ENCODE measurements around the gene MYOCD.

Gene MYOCD

GRCh38 chr17:12641084-12641483 is 24.6 kb upstream of the MYOCD start:
- Histone ChIP-seq H3K27ac (ENCODE audit: low read depth, low read length, poor library complexity, severe bottlenecking) (no peak overlapping the region), H3K4me3 (ENCODE audit: low read depth, low read length, poor library complexity, severe bottlenecking) (no peak overlapping the region), H3K9me2 (ENCODE audit: low read depth, low read length) (no peaks in the 10 kb centered on the region), H3F3A (ENCODE audit: insufficient read depth, low read length) (no peaks in the 10 kb centered on the region), H3K79me2 (ENCODE audit: insufficient read depth, low read length) (no peaks in the 10 kb centered on the region), H3K4me1 (ENCODE audit: insufficient read depth, low read length, severe bottlenecking) (no peaks in the 10 kb centered on the region), H3K36me3 (ENCODE audit: insufficient read depth, low read length) (no peaks in the 10 kb centered on the region), H3K9ac (ENCODE audit: low read length) (no peak overlapping the region), H3K9me3 (ENCODE audit: low read length) (no peaks in the 10 kb centered on the region), H3K4me2 (ENCODE audit: low read length) (no peak overlapping the region), H4K20me1 (ENCODE audit: insufficient read depth, low read length) (no peaks in the 10 kb centered on the region), H2AFZ (ENCODE audit: low read length) (no peak overlapping the region), H3K27me3 (ENCODE audit: insufficient read depth, low read length) (no peaks in the 10 kb centered on the region; the same call in 1 of the 2 replicates)
- TF ChIP-seq EZH2 (IDR thresholded peaks at IDR 0.05; ENCODE audit: borderline replicate concordance, low read length) (no peak), CTCF (IDR thresholded peaks at IDR 0.05; ENCODE audit: low read length) (no peak)

- no peaks in the 10 kb centered on the region for H3K9me2 ChIP-seq (ENCODE audit: low read depth, low read length)
- H2AFZ ChIP-seq (ENCODE audit: low read length) = no peak overlapping the region
- no peaks in the 10 kb centered on the region for H3K4me1 ChIP-seq (ENCODE audit: insufficient read depth, low read length, severe bottlenecking)
- no peaks in the 10 kb centered on the region for H3K36me3 ChIP-seq (ENCODE audit: insufficient read depth, low read length)
- no peak for TF ChIP-seq CTCF (IDR thresholded peaks at IDR 0.05; ENCODE audit: low read length)
- no peak for TF ChIP-seq EZH2 (IDR thresholded peaks at IDR 0.05; ENCODE audit: borderline replicate concordance, low read length)
- no peaks in the 10 kb centered on the region for H3F3A ChIP-seq (ENCODE audit: insufficient read depth, low read length)
- H3K79me2 ChIP-seq (ENCODE audit: insufficient read depth, low read length) = no peaks in the 10 kb centered on the region
- no peaks in the 10 kb centered on the region for H3K9me3 ChIP-seq (ENCODE audit: low read length)
- H3K4me3 ChIP-seq (ENCODE audit: low read depth, low read length, poor library complexity, severe bottlenecking) = no peak overlapping the region
- no peaks in the 10 kb centered on the region for H3K27me3 ChIP-seq (ENCODE audit: insufficient read depth, low read length)
- H4K20me1 ChIP-seq (ENCODE audit: insufficient read depth, low read length) = no peaks in the 10 kb centered on the region
- no peak overlapping the region for H3K27ac ChIP-seq (ENCODE audit: low read depth, low read length, poor library complexity, severe bottlenecking)
- H3K9ac ChIP-seq (ENCODE audit: low read length) = no peak overlapping the region
- H3K4me2 ChIP-seq (ENCODE audit: low read length) = no peak overlapping the region
Observed at GRCh38 chr17:12642034-12642433, 23.7 kb upstream of the MYOCD start.

GRCh38 chr17:12643822-12644221 is 21.9 kb upstream of the MYOCD start:
- Histone ChIP-seq H3K9ac (ENCODE audit: low read length) (no peak overlapping the region), H3K79me2 (ENCODE audit: insufficient read depth, low read length) (no peaks in the 10 kb centered on the region), H3K27ac (ENCODE audit: low read depth, low read length, poor library complexity, severe bottlenecking) (no peak overlapping the region), H3K9me2 (ENCODE audit: low read depth, low read length) (no peaks in the 10 kb centered on the region), H2AFZ (ENCODE audit: low read length) (no peak overlapping the region), H3K9me3 (ENCODE audit: low read length) (no peaks in the 10 kb centered on the region), H3K27me3 (ENCODE audit: insufficient read depth, low read length) (no peaks in the 10 kb centered on the region), H3K4me2 (ENCODE audit: low read length) (no peak overlapping the region), H3K4me3 (ENCODE audit: low read depth, low read length, poor library complexity, severe bottlenecking) (no peak overlapping the region), H3K36me3 (ENCODE audit: insufficient read depth, low read length) (no peaks in the 10 kb centered on the region), H3F3A (ENCODE audit: insufficient read depth, low read length) (no peaks in the 10 kb centered on the region), H4K20me1 (ENCODE audit: insufficient read depth, low read length) (no peaks in the 10 kb centered on the region), H3K4me1 (ENCODE audit: insufficient read depth, low read length, severe bottlenecking) (no peaks in the 10 kb centered on the region)
- no peak for TF ChIP-seq EZH2 (IDR thresholded peaks at IDR 0.05; ENCODE audit: borderline replicate concordance, low read length)
- no peak for TF ChIP-seq CTCF (IDR thresholded peaks at IDR 0.05; ENCODE audit: low read length)

All from OCI-LY1 (cell line).